ENCODE results near the gene OXGR1.
"Not testable (repeated sequence)": the region's sequence is repeated elsewhere in the genome, so short reads cannot be mapped to it uniquely, and the experiment has no call there.

OXGR1 gene

GRCh38 chr13:97005625-97006262, 11.5 kb upstream of the OXGR1 start:
- DNase-seq = no peak

GRCh38 chr13:97004886-97005285, 10.6 kb upstream of the OXGR1 start:
- no peak for DNase-seq

GRCh38 chr13:97004096-97004876, 10.0 kb upstream of the OXGR1 start:
- DNase-seq = no peak

DNA sequence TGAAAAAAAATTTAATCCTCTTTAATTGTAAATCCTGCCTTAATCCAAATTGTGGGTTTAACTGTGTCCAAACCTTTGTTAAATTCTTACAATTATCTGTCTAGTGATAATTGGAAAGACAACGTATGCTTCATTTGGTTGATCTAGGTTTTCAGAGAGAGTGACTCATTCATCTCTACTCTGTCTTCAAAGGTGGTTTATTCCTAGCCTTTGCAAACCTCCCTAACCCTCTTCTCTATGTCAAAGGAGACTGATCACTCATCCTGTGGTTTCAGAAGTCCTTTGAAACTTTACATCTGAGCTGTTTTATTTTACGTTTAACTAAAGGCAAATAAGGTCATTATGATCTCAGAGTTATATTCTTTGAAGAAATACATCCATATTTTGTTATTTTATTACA, 8.8 kb upstream of the OXGR1 start:
- no peak for DNase-seq

DNA sequence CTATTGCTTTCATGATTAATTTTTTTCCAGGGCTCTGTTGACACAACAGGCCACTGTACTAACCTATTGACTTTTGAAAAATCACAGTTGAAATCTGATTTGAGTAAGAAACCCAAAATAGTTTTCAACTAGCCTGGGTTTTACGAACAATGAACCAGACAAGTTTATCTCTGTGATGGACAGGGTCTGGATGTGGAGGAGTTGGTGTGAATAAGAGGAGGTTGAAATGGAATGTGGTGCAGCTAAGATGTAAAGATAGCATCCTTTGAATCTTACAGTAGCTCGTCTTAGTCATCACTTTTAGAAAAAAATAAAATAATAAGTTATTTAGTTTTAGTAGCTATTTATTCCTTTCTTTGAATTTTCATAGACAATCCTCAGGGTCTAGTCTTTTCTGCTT, 8.3 kb upstream of the OXGR1 start:
- DNase-seq = no peak

DNA sequence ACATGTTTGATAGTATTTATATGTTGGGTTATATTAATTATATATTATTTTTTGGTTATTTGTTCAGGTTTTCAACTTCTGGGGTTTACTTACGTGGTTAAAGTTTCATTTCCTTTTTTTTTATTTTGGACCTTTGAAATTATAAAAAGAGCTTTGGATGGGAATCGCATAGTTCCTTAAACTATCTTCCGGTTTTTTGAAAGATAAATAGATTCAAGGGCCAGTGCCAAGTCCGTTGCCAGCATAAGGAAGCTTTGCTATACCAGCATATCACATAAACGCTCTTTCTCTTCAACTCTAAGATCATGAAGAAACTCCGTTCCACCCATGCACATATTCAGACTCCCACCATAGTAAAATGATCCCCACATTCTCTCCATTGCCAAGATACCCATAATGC, 7.4 kb upstream of the OXGR1 start:
- DNase-seq = no peak

GRCh38 chr13:97000295-97000925, 6.1 kb upstream of the OXGR1 start:
- no peak for DNase-seq

- no peak for DNase-seq
Measured at GRCh38 chr13:96999091-96999490, 4.8 kb upstream of the OXGR1 start.

DNA sequence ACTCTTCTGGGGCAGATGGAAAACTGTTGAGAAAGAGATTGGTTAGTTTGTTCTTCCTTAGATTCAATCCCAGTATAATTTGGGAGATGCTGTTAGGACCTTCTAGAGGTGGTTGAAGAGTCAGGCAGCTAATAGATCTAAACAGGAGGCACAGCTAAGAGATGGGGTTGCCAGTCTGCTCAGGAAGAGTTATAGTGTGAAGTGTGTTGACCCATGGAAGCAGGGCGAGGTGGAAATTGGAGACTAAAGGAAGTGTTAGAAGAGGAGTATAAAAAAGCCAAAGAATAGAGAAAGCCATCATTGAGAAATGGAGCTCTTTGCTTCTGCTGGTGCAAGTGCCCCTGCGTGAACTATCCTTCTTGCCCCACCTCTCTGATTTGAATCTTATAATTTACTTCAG, 3.8 kb upstream of the OXGR1 start:
- DNase-seq = no peak

GRCh38 chr13:96996886-96997285, 2.6 kb upstream of the OXGR1 start:
- DNase-seq = no peak

DNA sequence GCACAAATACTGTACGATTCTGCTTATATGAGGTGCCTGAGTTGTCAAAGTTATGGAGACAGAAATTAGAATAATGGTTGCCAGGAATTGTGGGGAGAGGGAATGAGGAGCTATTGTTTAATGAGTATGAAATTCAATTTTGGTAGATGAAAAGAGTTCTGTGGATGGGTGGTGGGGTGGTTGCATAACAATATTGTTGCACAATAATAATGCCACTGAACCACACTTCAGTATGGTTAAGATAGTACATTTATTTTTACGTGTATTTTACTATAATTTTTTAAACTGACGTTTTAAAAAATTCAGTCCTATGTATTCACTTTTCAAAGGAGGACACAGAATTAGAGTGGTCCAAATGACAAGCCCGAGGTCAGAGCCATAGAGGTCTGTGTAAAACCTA, 1.8 kb upstream of the OXGR1 start:
- no peak for DNase-seq

DNA sequence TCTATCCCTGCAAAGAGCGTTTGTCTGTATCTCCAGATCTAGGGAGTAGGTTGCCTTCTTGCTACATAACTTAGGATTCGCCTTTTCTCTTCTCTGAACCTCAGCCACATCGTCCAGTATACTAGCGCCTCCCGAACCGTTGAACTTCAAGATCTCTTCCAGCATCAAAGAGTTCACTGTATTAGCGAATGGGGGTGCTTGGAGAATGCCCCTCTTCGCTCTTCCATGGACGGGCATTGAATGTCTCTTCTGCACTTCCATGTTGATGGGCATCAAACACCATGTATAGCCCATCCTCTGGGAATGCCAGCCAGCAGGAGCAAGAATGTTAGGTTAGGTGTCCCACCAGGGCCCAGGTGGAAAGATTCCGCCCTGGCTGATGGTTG, 575 bp upstream of the OXGR1 start:
- no peak for DNase-seq

GRCh38 chr13:96993634-96994016, 651 bp downstream of the OXGR1 start:
- DNase-seq = no peak

- DNase-seq = no peak
Measured at GRCh38 chr13:96992633-96993032, 1.6 kb downstream of the OXGR1 start.

DNA sequence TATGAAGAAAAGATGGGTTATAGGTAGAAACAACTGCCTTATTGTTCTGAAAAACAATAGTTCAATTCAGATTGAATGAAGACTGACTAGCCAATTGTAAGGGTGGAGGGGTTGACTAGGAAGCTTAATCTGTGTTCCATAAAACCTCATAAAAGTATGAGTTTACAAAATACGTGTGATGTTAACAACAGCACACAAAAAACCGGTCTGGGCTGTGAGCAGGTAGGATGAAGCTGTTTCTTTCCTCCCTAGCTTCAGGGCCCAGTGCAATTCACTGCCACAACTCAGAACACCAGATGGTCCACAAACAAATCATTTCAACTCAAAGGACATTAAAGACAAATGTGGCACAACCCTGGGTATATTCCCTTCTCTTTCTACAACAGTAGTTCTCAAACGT, 3.2 kb downstream of the OXGR1 start:
- no peak for DNase-seq

DNA sequence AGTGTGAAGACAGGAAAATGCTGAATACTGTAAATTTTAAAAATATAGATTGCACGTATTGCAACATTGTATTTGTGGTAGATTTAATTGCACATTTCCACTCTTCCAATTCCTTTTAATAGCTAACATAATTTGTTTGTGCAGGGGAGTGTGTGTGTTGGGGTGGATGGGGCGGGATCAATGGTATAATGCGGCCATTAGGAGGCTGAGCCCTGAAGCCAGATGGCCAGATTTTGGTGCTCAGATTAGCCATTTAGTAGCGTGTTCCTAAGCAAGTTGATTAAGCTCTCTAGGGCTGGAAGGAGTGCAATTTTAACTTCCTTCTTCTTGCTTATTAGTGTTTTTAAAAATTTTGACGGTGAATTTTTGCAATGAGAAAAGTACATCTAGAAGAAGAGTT, 5.8 kb downstream of the OXGR1 start:
- DNase-seq = no peak

GRCh38 chr13:96984051-96984508, 10.2 kb downstream of the OXGR1 start:
- peak in 1 of 5 experiments; percentile 6 for DNase-seq

DNA sequence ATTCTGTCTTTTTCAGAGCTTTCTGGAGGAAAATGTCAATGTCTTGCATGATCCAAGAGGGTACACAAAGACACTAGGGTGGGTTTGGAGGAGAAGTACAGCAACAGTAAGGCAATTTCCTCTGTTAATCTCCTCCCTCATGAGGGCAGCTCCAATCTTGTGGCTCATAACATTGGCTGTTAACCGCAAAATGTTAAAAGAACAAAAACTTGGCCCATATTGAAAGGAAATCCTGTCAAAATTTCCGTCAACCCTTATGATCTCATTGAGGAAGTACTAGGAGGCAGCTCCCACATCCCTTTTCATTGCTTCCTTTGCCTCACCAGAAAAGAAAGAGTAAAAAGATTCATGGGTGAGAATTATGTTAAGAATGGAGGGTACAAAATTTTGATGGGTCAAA, 11.6 kb downstream of the OXGR1 start:
- DNase-seq = no peak

GRCh38 chr13:96979861-96980260, 14.4 kb downstream of the OXGR1 start:
- DNase-seq = not testable (repeated sequence)

GRCh38 chr13:96968027-96968426, 26.2 kb downstream of the OXGR1 start:
- no peak for DNase-seq

GRCh38 chr13:96967248-96967745, 27.0 kb downstream of the OXGR1 start:
- DNase-seq = no peak

- DNase-seq = no peak
Measured at GRCh38 chr13:96966415-96967102, 27.7 kb downstream of the OXGR1 start.

- DNase-seq = no peak
Measured at GRCh38 chr13:96963786-96964475, 30.3 kb downstream of the OXGR1 start.
